ENCODE data around the gene PC. TPM values are rescaled to one million over a fixed set of nuclear protein-coding genes. Genes with fewer than 3 reads are reported as not detected.

The PC gene
- polyA plus RNA-seq, 1 of the 3 experiments (the other 2 are of a cell fraction) = 9.7 TPM

DNA sequence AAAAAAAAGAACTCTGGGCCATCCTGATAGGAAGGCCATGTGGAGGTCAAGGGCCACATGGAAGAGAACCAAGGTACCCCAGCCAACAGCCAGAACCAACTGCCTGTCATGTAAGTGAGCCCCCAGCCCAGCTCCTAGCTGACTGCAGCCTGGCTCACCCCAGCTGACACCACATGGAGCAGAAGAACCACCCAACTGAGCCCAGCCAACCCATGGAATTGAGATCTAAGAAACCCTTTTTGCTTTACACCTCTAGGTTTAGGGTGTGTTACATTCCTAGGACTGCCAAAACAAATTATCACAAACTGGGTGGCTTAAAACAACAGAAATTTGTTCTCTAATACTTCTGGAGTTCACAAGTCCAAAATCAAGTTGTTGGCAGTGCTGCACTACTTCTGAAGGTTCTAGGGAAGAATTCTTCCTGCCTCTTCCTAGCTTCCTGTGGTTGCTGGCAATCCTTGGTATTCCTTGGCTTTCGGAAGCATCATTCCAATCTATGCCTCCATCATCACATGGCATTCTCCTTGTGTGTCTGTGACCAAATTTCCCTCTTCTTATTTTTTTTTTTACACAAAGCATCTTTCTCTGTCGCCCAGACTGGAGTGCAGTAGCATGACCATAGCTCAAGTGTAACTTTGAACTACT is 21.3 kb upstream of the PC start:
- POLR2A ChIA-PET = no interaction called here
- DNase-seq = no peak

DNA sequence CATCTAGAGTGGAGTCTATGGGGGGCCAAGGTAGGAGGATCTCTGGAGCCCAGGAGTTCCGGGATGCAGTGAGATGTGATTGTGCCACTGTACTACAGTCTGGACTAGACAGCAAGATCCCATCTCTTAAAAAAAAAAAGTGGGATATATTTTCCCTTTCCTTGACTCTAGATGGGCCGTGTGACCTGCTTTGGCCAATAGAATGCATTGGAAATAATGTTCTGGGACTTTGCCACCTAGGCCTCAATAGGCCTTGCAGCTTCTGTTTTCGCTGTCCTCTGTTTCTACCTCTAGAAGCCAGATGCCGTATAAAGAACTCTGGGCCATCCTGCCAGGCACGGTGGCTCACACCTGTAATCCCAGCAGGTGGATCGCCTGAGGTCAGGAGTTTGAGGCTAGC is 20.5 kb upstream of the PC start:
- no peak overlapping the region for H3K27ac ChIP-seq (ENCODE audit: low read depth in 2 of 2, low read length in 1 of 2)
- ChIA-PET CTCF (no interaction called here), POLR2A (no interaction called here)
- DNase-seq = no peak
- H2AFZ ChIP-seq (ENCODE audit: low read depth) = no peak overlapping the region
- no peak overlapping the region for H3K9ac ChIP-seq
- no peaks in the 10 kb centered on the region for H3K27me3 ChIP-seq (ENCODE audit: insufficient read depth)
- no peaks in the 10 kb centered on the region for H3K79me2 ChIP-seq (ENCODE audit: insufficient read depth)
- 97% methylated on average over 6 of the region's 6 CpGs for WGBS (ENCODE audit: low lambda C conversion rate)
- no peaks in the 10 kb centered on the region for H3K9me2 ChIP-seq
- no peaks in the 10 kb centered on the region for H4K20me1 ChIP-seq (ENCODE audit: insufficient read depth)
- no peak overlapping the region for H3K4me2 ChIP-seq
- H3F3A ChIP-seq (replicated peaks; ENCODE audit: insufficient read depth) = no peaks in the 10 kb centered on the region
- TF ChIP-seq RAD21 (IDR thresholded peaks at IDR 0.05; ENCODE audit: low read length) (no peak), RCOR1 (IDR thresholded peaks at IDR 0.05; ENCODE audit: low read length) (no peak), EP300 (IDR thresholded peaks at IDR 0.05; ENCODE audit: borderline replicate concordance in 1 of 2, low read depth in 1 of 2, low read length in 1 of 2) (no peak), YY1 (IDR thresholded peaks at IDR 0.05; ENCODE audit: low read depth) (no peak), USF2 (IDR thresholded peaks at IDR 0.05; ENCODE audit: borderline replicate concordance, low read depth, low read length) (no peak), MXI1 (IDR thresholded peaks at IDR 0.05; ENCODE audit: low read depth, low read length) (no peak), POLR2AphosphoS5 (IDR thresholded peaks at IDR 0.05; ENCODE audit: low read depth, low read length) (no peak), TCF12 (IDR thresholded peaks at IDR 0.05) (no peak), TAF1 (IDR thresholded peaks at IDR 0.05; ENCODE audit: borderline replicate concordance, low read depth, low read length) (no peak), TEAD4 (IDR thresholded peaks at IDR 0.05; ENCODE audit: borderline replicate concordance, insufficient read depth) (no peak), MEF2A (IDR thresholded peaks at IDR 0.05; ENCODE audit: borderline replicate concordance, low read depth) (no peak)
- TF ChIP-seq, protein P1, sequence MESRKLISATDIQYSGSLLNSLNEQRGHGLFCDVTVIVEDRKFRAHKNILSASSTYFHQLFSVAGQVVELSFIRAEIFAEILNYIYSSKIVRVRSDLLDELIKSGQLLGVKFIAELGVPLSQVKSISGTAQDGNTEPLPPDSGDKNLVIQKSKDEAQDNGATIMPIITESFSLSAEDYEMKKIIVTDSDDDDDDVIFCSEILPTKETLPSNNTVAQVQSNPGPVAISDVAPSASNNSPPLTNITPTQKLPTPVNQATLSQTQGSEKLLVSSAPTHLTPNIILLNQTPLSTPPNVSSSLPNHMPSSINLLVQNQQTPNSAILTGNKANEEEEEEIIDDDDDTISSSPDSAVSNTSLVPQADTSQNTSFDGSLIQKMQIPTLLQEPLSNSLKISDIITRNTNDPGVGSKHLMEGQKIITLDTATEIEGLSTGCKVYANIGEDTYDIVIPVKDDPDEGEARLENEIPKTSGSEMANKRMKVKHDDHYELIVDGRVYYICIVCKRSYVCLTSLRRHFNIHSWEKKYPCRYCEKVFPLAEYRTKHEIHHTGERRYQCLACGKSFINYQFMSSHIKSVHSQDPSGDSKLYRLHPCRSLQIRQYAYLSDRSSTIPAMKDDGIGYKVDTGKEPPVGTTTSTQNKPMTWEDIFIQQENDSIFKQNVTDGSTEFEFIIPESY (IDR thresholded peaks at IDR 0.05; ENCODE audit: borderline replicate concordance, low read depth) = no peak
- TF ChIP-seq, protein P2, sequence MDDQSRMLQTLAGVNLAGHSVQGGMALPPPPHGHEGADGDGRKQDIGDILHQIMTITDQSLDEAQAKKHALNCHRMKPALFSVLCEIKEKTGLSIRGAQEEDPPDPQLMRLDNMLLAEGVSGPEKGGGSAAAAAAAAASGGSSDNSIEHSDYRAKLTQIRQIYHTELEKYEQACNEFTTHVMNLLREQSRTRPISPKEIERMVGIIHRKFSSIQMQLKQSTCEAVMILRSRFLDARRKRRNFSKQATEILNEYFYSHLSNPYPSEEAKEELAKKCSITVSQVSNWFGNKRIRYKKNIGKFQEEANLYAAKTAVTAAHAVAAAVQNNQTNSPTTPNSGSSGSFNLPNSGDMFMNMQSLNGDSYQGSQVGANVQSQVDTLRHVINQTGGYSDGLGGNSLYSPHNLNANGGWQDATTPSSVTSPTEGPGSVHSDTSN (IDR thresholded peaks at IDR 0.05) = no peak
- TF ChIP-seq, protein P3, sequence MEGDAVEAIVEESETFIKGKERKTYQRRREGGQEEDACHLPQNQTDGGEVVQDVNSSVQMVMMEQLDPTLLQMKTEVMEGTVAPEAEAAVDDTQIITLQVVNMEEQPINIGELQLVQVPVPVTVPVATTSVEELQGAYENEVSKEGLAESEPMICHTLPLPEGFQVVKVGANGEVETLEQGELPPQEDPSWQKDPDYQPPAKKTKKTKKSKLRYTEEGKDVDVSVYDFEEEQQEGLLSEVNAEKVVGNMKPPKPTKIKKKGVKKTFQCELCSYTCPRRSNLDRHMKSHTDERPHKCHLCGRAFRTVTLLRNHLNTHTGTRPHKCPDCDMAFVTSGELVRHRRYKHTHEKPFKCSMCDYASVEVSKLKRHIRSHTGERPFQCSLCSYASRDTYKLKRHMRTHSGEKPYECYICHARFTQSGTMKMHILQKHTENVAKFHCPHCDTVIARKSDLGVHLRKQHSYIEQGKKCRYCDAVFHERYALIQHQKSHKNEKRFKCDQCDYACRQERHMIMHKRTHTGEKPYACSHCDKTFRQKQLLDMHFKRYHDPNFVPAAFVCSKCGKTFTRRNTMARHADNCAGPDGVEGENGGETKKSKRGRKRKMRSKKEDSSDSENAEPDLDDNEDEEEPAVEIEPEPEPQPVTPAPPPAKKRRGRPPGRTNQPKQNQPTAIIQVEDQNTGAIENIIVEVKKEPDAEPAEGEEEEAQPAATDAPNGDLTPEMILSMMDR (IDR thresholded peaks at IDR 0.05) = no peak
- no peaks in the 10 kb centered on the region for H3K36me3 ChIP-seq (replicated peaks in 1 of 2; ENCODE audit: control insufficient read depth in 1 of 2, insufficient read depth in 2 of 2, low read length in 1 of 2)
- peaks cover 3 to 9% of the 10 kb centered on the region in 2 experiments; a peak in 2 of 4 replicates for H3K4me1 ChIP-seq (ENCODE audit: control insufficient read depth in 1 of 2, insufficient read depth in 2 of 2, low read depth in 1 of 2, low read length in 1 of 2)
- no peak overlapping the region for H3K4me3 ChIP-seq (ENCODE audit: low read depth in 2 of 2, low read length in 1 of 2)
- H3K9me3 ChIP-seq = no peaks in the 10 kb centered on the region

More for the DNA sequence above, 21.3 kb upstream of the PC start:
- H3K36me3 ChIP-seq (replicated peaks in 1 of 2; ENCODE audit: control insufficient read depth in 1 of 2, insufficient read depth in 2 of 2, low read length in 1 of 2) = no peaks in the 10 kb centered on the region
- H3K9me2 ChIP-seq = no peaks in the 10 kb centered on the region
- H3K4me1 ChIP-seq (ENCODE audit: control insufficient read depth in 1 of 2, insufficient read depth in 2 of 2, low read depth in 1 of 2, low read length in 1 of 2) = peaks cover 6 to 9% of the 10 kb centered on the region in 2 experiments; a peak in 2 of 4 replicates
- CTCF ChIA-PET = interaction anchor here (1.1 kb wide), 1 partner anchor 102 kb away, joined by 3 read pairs; no protein-coding TSS in a partner anchor
- TF ChIP-seq JUND (IDR thresholded peaks at IDR 0.05) = no peak
- TF ChIP-seq ELF1 (IDR thresholded peaks at IDR 0.05) = no peak
- no peak overlapping the region for H3K4me3 ChIP-seq (ENCODE audit: low read depth in 2 of 2, low read length in 1 of 2)
- no peak overlapping the region for H2AFZ ChIP-seq (ENCODE audit: low read depth)
- no peaks in the 10 kb centered on the region for H3K79me2 ChIP-seq (ENCODE audit: insufficient read depth)
- H3F3A ChIP-seq (replicated peaks; ENCODE audit: insufficient read depth) = no peaks in the 10 kb centered on the region
- WGBS (ENCODE audit: low lambda C conversion rate) = 87% methylated on average over 2 of the region's 2 CpGs
- no peaks in the 10 kb centered on the region for H4K20me1 ChIP-seq (ENCODE audit: insufficient read depth)
- no peaks in the 10 kb centered on the region for H3K9me3 ChIP-seq
- no peak overlapping the region for H3K4me2 ChIP-seq
- H3K27ac ChIP-seq (ENCODE audit: low read depth in 2 of 2, low read length in 1 of 2) = no peak overlapping the region
- no peaks in the 10 kb centered on the region for H3K27me3 ChIP-seq (ENCODE audit: insufficient read depth)
- no peak overlapping the region for H3K9ac ChIP-seq

Measured in SK-N-SH (cell line).